AG08396 (cell line): Measurements from ENCODE around the gene MSH3.

Experiments used
- DNase-seq: peaks from one replicate; pipeline ENCODE4 v3.0.0; 2012; ENCODE audit warnings: low spot score, mixed read lengths

The MSH3 gene

GRCh38 chr5:80654391-80655230, at the start of gene MSH3, which contains the start of gene DHFR:
Gene MSH3, plus strand, starts transcription at chr5:80654652. Its CDS starts 76 bp downstream, at chr5:80654728.
Gene DHFR, minus strand, starts transcription at chr5:80654983. Its CDS starts 494 bp downstream, at chr5:80654489.
- peak; percentile 97 for DNase-seq

DNA sequence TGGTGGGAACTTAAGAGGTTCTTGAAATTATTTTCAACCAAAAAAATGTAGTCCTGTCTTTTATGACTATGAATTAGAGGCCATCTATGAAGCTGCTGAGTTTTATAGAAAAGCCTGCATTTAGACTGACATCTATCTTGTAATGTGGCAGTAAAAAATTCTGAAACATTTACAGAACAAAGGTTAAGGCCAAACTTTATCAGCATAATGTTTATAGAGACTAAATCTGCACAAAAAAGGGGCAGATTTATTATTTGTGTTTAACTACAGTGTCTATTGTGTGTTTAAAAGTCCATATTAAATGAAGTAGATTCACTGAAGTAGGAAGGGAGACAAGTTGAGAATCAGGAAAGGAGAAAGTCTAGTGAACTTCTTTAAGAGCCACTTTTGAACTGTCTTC, 47.1 kb upstream of the MSH3 start:
- no peak for DNase-seq

DNA sequence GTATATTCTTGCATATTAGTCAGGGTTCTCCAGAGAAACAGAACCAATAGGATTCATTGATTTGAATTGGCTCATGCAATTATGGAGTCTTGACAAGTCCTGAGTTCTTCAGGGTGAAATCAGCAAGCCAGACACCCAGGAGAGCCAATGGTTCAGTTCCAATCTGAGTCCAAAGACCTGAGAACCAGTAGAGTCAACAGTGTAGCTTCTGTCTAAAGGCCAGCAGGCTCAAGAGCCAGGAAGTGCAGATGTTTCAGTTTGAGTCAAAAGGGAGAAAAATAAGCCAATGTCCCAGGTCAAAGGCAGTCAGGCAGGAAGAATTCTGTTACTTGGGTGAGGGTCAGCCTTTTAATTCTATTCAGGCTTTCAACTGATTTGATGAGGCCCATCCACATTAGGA, 46.6 kb upstream of the MSH3 start:
- DNase-seq, result no peak

DNA sequence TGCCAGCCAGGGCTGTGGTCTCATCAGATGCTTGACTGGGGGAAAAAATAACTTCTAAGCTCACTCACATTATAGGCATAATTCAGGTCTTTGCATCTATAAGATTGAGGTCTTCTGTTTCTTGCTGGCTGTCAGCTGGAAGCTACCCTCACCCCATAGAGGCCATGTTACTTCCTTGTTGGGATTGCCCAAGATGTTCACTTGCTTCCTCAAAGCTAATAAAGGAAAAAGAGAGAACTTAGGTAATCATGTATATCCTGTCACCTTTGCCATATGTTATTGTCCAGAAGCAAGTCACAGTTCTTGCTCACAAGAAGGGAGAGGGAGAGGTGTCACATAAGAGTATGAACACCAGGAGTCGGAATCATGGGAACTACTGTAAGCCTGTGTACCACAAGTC, 45.7 kb upstream of the MSH3 start:
- DNase-seq, result no peak

GRCh38 chr5:80609692-80610091, 44.8 kb upstream of the MSH3 start:
- no peak for DNase-seq

GRCh38 chr5:80615266-80615914, 39.1 kb upstream of the MSH3 start:
- no peak for DNase-seq

- no peak for DNase-seq
Measured at GRCh38 chr5:80618438-80618837, 36.0 kb upstream of the MSH3 start.

DNA sequence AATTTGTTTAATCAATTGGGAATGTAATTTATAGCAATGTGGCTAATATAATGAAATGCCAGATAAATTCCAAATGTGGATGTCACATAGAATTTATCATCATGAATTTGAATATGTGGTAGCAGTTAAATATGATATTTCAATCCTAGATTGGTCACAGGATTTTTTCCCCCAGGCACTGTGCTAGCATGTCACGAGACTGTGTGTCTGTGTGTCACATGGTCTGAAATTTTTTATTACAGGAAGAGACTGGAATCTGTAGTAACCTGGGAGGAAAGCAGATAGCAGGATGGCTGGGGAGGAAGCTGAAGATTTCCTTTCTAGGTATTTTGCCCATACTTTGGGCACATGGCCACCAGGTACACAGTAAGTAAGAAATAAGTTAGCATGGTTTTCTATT, 35.4 kb upstream of the MSH3 start:
- no peak for DNase-seq

- peak; percentile 40 for DNase-seq
Measured at GRCh38 chr5:80620211-80620610, 34.2 kb upstream of the MSH3 start.

DNA sequence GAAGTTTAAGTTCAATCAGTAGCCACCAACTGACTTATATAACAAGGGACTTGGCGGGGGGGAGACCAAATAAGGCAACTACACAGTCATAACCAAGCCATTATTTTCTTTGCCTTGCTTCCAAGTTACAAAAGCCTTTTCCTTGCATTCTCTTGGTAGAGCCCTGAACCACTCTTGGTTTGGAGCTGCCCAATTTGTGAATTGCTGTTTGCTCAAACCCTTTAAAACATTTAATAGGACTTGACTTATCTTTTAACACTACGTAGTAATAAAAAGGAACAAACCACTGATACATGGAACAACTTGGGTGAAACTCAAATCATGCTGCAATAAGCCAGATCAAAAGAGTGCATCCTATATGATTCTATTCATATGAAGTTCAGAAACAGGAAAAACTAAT, 31.7 kb upstream of the MSH3 start:
- no peak for DNase-seq

DNA sequence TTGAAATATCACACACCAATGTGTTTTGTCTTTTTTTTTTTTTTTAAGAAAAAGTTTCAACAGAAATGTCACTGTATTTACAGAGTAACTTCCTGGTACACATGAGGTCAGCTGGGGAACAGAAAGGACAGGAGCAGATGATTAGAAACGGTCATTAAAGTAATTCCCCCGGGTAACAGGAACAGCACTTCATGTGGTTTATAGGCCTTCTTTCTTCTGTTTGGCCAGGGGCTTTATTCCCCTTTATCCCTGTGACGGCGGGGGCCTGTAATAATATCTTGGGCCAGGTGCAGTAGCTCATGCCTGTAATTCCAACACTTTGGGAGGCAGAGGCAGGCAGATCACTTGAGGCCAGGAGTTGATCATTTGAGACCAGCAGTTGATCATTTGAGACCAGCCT, 30.5 kb upstream of the MSH3 start:
- DNase-seq, result no peak

GRCh38 chr5:80625230-80625629, 29.2 kb upstream of the MSH3 start:
- DNase-seq, result no peak

DNA sequence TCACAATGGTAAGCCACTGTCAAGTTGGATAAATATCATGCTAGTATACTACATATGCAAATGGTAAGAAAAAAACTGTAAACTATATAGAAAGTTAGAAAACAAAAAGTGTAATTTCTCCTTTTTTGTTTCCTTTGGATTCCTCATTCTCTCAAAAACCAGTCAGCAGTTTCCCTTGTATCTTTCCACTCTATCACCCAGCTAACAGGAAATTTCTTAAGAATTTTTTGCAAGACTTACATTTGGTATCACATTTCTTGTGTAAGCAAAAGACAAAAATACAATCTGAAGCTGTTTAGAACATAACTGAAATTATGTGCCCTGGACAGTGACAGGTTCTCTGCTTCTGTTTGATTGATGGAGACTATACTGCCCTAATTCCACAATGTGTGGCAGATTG, 25.2 kb upstream of the MSH3 start:
- no peak for DNase-seq

DNA sequence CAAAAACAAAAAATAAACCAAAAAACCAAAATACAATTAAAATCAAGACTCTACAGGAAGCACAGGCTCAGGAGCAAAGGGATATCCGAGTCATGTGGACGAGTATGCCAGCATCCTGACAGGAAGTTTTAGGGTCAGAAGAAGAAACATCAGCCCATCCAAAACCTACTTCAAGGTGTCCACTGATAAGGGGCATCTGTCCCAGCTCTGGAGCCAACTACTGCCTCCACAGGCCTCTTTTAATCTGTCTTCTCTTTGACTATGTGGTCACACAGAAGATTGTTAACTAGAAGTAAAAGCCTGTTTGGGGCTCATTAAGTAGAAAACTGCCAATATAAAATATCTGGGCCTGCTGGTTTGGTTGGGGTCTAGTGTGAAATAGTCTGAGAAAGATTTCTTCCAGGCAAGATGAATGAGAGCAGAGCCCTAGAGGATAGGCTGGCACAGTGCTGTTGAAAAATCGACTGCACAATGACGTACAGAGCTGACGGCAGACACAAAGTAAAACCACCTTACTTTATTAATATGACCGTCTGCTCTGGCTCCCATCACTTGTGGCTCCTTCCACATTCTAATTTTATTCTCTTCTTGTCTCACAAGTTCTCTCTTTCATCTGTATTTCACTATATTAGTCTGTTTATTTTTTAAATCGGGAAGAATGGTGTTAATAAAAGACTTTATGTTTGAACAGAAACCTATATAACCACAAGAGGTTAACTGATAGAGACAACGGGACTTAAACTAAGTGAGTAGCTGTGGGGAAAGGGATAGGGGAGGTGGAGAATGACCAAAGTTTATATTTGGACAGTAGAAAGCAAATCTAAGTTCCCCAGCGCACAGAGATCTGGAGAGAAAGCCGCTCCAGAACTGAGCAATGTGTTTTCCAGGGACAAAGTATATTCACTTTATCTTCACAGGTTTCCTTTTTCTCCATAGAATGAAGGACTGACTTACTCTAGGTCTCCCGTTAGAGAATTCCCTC, 22.9 kb upstream of the MSH3 start:
- no peak for DNase-seq

DNA sequence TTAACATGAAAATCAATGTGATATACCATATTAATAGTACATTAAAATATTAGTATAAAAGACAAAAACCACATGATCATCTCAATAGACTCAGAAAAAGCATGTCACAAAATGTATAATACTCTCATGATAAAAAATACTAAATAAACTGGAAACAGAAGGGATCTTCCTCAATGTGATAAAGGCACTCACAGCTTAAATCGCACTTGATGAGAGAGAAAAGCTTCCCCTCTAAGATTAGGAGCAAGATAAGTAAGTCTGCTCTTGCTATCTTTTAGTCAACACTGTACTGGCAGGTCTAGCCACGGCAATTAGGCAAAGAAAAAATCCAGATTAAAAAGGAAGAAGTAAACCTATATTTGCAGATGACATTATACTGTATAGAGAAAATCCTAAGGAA, 21.8 kb upstream of the MSH3 start:
- no peak for DNase-seq

DNA sequence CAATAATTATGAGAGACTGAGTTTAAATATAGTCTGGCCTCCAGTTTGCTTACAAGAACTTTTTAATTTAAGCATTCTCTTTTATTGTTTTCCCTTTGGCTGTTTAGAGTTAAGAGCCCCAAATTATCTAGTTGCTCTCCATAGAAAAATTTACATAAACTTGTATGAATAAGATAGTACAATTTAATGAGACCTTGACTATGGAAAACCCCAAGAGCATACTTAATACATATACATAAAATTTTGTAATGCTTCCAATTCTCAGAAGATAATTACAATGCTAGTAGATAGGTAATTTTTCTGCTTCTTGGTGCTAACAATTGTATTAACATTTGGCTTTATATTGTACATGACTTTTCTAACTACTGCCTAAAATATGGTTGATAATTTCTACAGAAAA, 20.3 kb upstream of the MSH3 start:
- no peak for DNase-seq

DNA sequence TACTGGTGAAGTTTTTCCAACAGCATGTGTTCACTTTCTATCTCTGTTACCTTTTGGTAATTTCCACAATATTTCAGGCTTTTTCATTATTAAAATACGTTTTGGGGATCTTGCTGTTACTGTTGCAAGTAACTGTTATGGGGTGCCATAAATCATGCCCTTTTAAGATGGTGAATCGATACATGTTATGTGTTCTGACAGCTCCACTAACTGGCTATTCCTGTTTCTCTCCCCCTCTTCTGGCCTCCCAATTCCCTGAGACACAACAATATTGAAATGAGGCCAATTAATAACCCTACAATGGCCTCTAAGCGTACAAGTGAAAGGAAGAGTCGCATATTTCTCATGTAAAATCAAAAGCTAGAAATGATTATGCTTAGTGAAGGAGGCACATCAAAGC, 13.1 kb upstream of the MSH3 start:
- DNase-seq, result no peak

DNA sequence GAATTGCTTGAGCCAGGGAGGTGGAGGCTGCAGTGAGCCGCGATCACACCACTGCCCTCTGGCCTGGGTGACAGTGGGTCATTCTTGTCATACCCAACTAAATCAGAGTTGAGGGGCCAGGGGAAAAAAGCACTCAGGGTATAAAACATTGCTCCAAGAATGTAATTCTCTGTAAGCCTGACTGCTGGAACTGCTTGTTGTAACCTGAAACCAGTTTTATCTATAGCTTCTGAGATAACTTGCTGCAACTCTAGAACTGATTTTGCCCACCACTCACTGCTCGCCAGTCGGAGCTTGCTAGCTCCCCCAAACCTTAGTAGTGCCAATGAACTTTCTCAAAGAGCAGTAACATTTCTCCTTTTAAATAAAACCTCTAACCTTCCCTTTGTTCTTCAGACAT, 9.6 kb upstream of the MSH3 start:
- no peak for DNase-seq

DNA sequence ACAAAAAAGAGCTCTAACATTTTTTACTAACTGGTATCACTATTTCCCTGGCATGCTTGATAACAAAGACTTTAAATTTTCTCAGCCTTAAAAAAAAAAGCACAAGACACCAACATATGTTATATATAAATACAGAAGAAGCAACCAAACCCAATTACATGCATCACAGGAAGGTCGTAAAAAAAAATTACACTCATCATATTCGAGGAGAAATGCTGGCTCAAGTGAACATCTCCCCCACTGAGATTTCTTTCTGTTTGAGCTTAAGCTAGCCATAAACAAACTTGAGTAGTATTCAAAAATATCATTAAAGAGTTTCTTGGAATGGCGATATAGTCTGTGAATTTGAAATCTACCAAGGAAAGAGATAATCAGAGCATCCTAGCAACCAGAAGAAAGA, 7.5 kb upstream of the MSH3 start:
- no peak for DNase-seq

- DNase-seq, result no peak
Measured at GRCh38 chr5:80653502-80653901, 950 bp upstream of the MSH3 start.

DNA sequence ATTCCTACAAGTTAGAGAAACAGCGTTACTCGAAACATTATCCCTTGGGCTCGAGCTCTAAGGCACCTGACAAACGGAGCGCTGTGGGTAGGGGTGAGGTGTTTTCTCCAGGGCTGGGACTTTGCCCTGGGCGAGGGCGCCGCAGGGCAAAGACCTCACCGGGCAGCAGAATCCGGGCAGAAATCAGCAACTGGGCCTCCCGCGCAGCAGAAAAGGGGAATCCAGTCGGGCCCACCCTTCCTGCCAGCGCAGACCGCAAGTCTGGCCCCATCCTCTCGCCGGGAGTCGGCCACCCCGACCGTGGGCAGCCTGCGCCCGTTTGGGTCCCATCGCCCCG, 430 bp upstream of the MSH3 start:
- DNase-seq, result peak; percentile 6

- DNase-seq, result no peak
Measured at GRCh38 chr5:80655231-80655774, 851 bp downstream of the MSH3 start.
